Spleen (tissue), 11 donors: ENCODE measurements around the gene MRPL21. TPM values are rescaled to one million over a fixed set of nuclear protein-coding genes. Genes with fewer than 3 reads are reported as not detected.

Experiments used
- DNase-seq: peaks from one replicate; pipeline ENCODE4 v3.0.0-alpha.2; 2020
- H3K27ac ChIP-seq, 8 donors: fragments of 200-600 bp; sonication (generic) in 7 of 8; 1 replicate in 4 of 8; 2 replicates in 4 of 8; pipeline versions ENCODE4 v1.5.0 to v1.8.0; 2016 to 2021; ENCODE audit warnings: inconsistent platforms in 4 of 8, mild to moderate bottlenecking in 4 of 8, moderate library complexity in 1 of 8
- H3K27me3 ChIP-seq, 7 donors: fragments of 200-600 bp; sonication (generic) in 6 of 7; replicated peaks in 1 of 7; 1 replicate in 4 of 7; 2 replicates in 3 of 7; pipeline versions ENCODE4 v1.5.0 to v1.8.0; 2016 to 2021; ENCODE audit warnings: inconsistent platforms in 3 of 7, mild to moderate bottlenecking in 1 of 7
- H3K36me3 ChIP-seq, 6 donors: fragments of 200-600 bp; sonication (generic) in 5 of 6; 1 replicate in 4 of 6; 2 replicates in 2 of 6; pipeline versions ENCODE4 v1.5.0 to v1.8.0; 2016 to 2021; ENCODE audit warnings: inconsistent platforms in 2 of 6
- H3K4me1 ChIP-seq, 6 donors: fragments of 200-600 bp; sonication (generic) in 5 of 6; 1 replicate in 3 of 6; 2 replicates in 3 of 6; pipeline versions ENCODE4 v1.5.0 to v1.8.0; 2016 to 2021; ENCODE audit warnings: inconsistent platforms in 3 of 6
- H3K4me3 ChIP-seq, 8 donors: fragments of 200-600 bp; sonication (generic) in 7 of 8; 1 replicate in 4 of 8; 2 replicates in 4 of 8; pipeline versions ENCODE4 v1.5.0 to v1.8.0; 2016 to 2021; ENCODE audit warnings: inconsistent platforms in 4 of 8, mild to moderate bottlenecking in 4 of 8, moderate library complexity in 2 of 8
- H3K9me3 ChIP-seq, 8 donors: fragments of 200-600 bp; sonication (generic) in 7 of 8; 1 replicate in 4 of 8; 2 replicates in 4 of 8; pipeline versions ENCODE4 v1.5.0 to v1.8.0; 2016 to 2021; ENCODE audit warnings: inconsistent platforms in 4 of 8
- POLR2A ChIP-seq, 3 donors: fragments of 450-650 bp; IDR thresholded peaks; one replicate each; pipeline ENCODE4 v1.5.1; 2017; ENCODE audit warnings: antibody characterized with exemption in 3 of 3, mild to moderate bottlenecking in 1 of 3
- POLR2AphosphoS5 ChIP-seq, 3 donors: sonication (generic); formaldehyde crosslinking; IDR thresholded peaks; one replicate each; pipeline ENCODE4 v1.5.1; 2017; ENCODE audit warnings: antibody characterized with exemption in 3 of 3
- WGBS, 5 donors: extraction: QIAGEN DNeasy Blood & Tissue Kit in 3 of 5; methylation state at CpG; one replicate each; pipeline versions ENCODE4 v1.1.5 to v1.1.7; 2013 to 2018; 5-methylcytosine and 5-hydroxymethylcytosine counted together
- intact Hi-C: fragments of 100-400 bp; cut with DNase I; formaldehyde crosslinking; loops from one replicate; pipeline ENCODE4 v1.15.0; 2023; ENCODE audit warnings: low total_unique reads
- polyA plus RNA-seq, 3 donors: library from polyadenylated mRNA; stranded (reverse); fragments of 200-250 nt; gene quantifications; one replicate each; pipeline ENCODE4 v1.2.1, GENCODE V29; 2013
- total RNA-seq, 7 donors: library from RNA; depleted of rRNA in 3 of 7; stranded (reverse); fragments of >200 nt in 3 of 7; fragmentation: NEBNext Ultra II Directional in 4 of 7; extraction: Animal tissue kit (Norgen Biotek cat#: 25700) in 4 of 7; gene quantifications; one replicate each; pipeline versions ENCODE4 v1.1.0 to v1.2.1, GENCODE V29; 2016 to 2021
- TF ChIP-seq, protein P1 (sequence below), 11 experiments: fragments of 200-600 bp in 7 of 11; fragments of 450-650 bp in 4 of 11; sonication (generic) in 4 of 11; IDR thresholded peaks in 8 of 11; conservative IDR thresholded peaks in 3 of 11; 1 replicate in 7 of 11; 2 replicates in 4 of 11; pipeline versions ENCODE4 v1.4.0 to v1.8.0; 2016 to 2021; ENCODE audit warnings: antibody characterized with exemption in 11 of 11, inconsistent platforms in 4 of 11, mild to moderate bottlenecking in 1 of 11
- donor health status: healthy with polysubstance abuse.
- donor health status: DM: no; HTN: no; CAD: no; lungs with moderate emphysema.
- donor health status: DM: no; HTN: no; CAD: no.
- donor health status: Bipolar disorder and iron deficiency.
- donor health status: healthy.
- donor health status: DM: no; HTN: no; CAD: no.
- donor health status: DM: yes; HTN: yes; CAD: no.

MRPL21 gene
- total and polyA plus RNA-seq, 10 donors = 11.2 to 81.0 (median 34.0) TPM

DNA sequence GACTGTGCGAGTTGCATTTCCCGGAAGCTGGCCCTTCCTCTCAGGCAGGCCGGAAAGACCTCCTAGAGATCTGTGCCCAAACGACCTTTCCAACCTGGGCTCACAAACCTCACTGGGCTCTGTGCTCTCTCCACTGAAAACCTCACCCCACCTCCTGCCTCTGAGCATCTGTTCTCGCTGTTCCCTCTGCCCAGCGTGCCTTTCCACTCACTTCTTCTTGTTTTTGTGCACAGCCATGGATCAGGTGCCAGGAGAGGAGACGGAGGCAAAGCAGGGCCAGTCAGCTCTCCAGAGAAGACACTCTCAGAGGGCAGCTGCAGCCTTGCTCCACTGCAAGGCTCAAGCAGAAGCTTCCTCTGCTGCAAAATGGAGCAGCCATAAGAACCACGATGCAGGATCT lies 51.0 kb downstream of the MRPL21 start:
- TF ChIP-seq POLR2AphosphoS5 (IDR thresholded peaks at IDR 0.05) (no peak), POLR2A (IDR thresholded peaks at IDR 0.05) (no peak)
- TF ChIP-seq, protein P1, sequence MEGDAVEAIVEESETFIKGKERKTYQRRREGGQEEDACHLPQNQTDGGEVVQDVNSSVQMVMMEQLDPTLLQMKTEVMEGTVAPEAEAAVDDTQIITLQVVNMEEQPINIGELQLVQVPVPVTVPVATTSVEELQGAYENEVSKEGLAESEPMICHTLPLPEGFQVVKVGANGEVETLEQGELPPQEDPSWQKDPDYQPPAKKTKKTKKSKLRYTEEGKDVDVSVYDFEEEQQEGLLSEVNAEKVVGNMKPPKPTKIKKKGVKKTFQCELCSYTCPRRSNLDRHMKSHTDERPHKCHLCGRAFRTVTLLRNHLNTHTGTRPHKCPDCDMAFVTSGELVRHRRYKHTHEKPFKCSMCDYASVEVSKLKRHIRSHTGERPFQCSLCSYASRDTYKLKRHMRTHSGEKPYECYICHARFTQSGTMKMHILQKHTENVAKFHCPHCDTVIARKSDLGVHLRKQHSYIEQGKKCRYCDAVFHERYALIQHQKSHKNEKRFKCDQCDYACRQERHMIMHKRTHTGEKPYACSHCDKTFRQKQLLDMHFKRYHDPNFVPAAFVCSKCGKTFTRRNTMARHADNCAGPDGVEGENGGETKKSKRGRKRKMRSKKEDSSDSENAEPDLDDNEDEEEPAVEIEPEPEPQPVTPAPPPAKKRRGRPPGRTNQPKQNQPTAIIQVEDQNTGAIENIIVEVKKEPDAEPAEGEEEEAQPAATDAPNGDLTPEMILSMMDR (IDR thresholded peaks at IDR 0.05 in 8 of 11, conservative IDR thresholded peaks at IDR 0.05 in 3 of 11) = no peak
- no peaks in the 10 kb centered on the region for H3K36me3 ChIP-seq
- peaks cover 0 to 34% (median 13%) of the 10 kb centered on the region in 7 donors for H3K27me3 ChIP-seq
- peak; percentile 16 for DNase-seq
- H3K27ac ChIP-seq = no peak overlapping the region
- peaks cover 5 to 23% (median 16%) of the 10 kb centered on the region in 6 donors for H3K4me1 ChIP-seq
- intact Hi-C loops = no loop called here
- WGBS, 5 donors = 62 to 82% (median 68%) methylated on average over 8 of the region's 8 CpGs
- H3K9me3 ChIP-seq = no peaks in the 10 kb centered on the region
- no peak overlapping the region for H3K4me3 ChIP-seq

- Histone ChIP-seq H3K9me3 (no peaks in the 10 kb centered on the region), H3K27ac (no peak overlapping the region), H3K36me3 (no peaks in the 10 kb centered on the region), H3K4me3 (no peak overlapping the region), H3K27me3 (peaks cover 0 to 8% (median 0%) of the 10 kb centered on the region in 7 donors), H3K4me1 (peaks cover 0 to 14% (median 11%) of the 10 kb centered on the region in 6 donors)
- peak; percentile 9 for DNase-seq
- intact Hi-C loops = no loop called here
- no peak for TF ChIP-seq POLR2AphosphoS5 (IDR thresholded peaks at IDR 0.05)
- TF ChIP-seq, protein P1 (IDR thresholded peaks at IDR 0.05 in 8 of 11, conservative IDR thresholded peaks at IDR 0.05 in 3 of 11) = no peak
- TF ChIP-seq POLR2A (IDR thresholded peaks at IDR 0.05) = no peak
- WGBS, 5 donors = 86 to 97% (median 90%) methylated on average over 15 of the region's 15 CpGs
These were observed 55.2 kb downstream of the MRPL21 start for GRCh38 chr11:68848429-68848828.

DNA sequence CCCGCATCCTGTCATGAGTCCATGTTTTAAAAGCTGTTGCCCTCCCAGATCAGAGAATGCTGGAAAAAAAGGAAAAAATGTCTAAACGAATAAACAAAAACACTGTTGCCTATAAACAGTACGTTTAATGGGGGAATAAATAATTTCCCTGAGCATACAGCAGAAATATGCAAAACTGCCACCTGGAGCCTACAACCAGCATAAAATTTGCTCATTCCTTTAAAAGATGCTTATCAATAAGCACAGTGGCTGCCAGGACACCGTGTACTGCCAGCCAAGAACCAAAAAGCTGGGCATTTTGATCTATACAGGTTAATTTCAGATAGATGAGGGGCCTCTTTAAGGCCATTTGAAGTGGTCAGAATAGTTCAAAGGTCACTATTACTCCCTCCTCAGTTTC lies 56.2 kb downstream of the MRPL21 start:
- peaks cover 0 to 1% (median 0%) of the 10 kb centered on the region in 7 donors for H3K27me3 ChIP-seq
- intact Hi-C loops = no loop called here
- TF ChIP-seq, protein P1 (IDR thresholded peaks at IDR 0.05 in 8 of 11, conservative IDR thresholded peaks at IDR 0.05 in 3 of 11) = no peak
- TF ChIP-seq POLR2AphosphoS5 (IDR thresholded peaks at IDR 0.05) (no peak), POLR2A (IDR thresholded peaks at IDR 0.05) (no peak)
- 69 to 87% (median 82%) methylated on average over 4 of the region's 4 CpGs for WGBS, 5 donors
- H3K9me3 ChIP-seq = no peaks in the 10 kb centered on the region
- no peak overlapping the region for H3K27ac ChIP-seq
- no peak for DNase-seq
- H3K4me3 ChIP-seq = no peak overlapping the region
- peaks cover 3 to 24% (median 20%) of the 10 kb centered on the region in 6 donors for H3K4me1 ChIP-seq
- no peaks in the 10 kb centered on the region for H3K36me3 ChIP-seq

DNA sequence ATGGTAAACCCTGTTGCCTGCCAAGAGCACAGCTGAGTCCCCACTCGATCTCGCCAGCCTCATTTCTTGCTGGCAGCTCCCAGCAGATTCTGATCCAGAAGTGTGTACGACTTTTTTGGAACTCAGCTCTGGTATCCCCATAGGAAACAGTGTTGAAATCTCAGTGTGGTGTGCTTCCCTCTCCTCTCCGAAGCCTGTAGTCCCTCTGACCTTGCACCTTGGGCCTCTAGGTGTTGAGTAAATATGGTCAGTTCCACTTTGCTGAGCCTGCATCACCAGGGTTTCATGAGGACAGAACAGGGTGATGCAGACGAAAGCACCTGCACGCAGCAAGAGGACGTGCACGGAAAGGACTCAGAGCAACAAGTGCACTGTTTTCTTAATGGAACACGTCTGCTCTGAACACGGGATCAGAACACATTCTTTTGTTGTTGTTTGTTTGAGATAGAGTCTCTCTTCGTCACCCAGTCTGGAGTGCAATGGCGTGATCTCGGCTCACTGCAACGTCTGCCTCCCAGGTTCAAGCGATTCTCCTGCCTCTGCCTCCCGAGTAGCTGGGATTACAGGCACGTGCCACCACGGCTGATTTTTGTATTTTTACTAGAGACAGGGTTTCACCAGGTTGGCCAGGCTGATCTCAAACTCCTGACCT lies 58.2 kb downstream of the MRPL21 start:
- no peak for DNase-seq
- no peak overlapping the region for H3K4me3 ChIP-seq
- no peaks in the 10 kb centered on the region for H3K27me3 ChIP-seq
- no peak overlapping the region for H3K27ac ChIP-seq
- H3K4me1 ChIP-seq = peaks cover 8 to 39% (median 28%) of the 10 kb centered on the region in 6 donors
- H3K36me3 ChIP-seq = no peaks in the 10 kb centered on the region
- WGBS, 5 donors = 79 to 85% (median 82%) methylated on average over 18 of the region's 18 CpGs
- intact Hi-C loops = no loop called here
- TF ChIP-seq, protein P1 (IDR thresholded peaks at IDR 0.05 in 8 of 11, conservative IDR thresholded peaks at IDR 0.05 in 3 of 11) = no peak
- TF ChIP-seq POLR2AphosphoS5 (IDR thresholded peaks at IDR 0.05) = no peak
- TF ChIP-seq POLR2A (IDR thresholded peaks at IDR 0.05) = no peak
- H3K9me3 ChIP-seq = no peaks in the 10 kb centered on the region
